Measurements from ENCODE around the gene KCNMB1.
A peak's percentile ranks its signal among the peaks of the same experiment; 100 is the strongest.
"Not testable (repeated sequence)": the region's sequence is repeated elsewhere in the genome, so short reads cannot be mapped to it uniquely, and the experiment has no call there.

KCNMB1 gene

DNA sequence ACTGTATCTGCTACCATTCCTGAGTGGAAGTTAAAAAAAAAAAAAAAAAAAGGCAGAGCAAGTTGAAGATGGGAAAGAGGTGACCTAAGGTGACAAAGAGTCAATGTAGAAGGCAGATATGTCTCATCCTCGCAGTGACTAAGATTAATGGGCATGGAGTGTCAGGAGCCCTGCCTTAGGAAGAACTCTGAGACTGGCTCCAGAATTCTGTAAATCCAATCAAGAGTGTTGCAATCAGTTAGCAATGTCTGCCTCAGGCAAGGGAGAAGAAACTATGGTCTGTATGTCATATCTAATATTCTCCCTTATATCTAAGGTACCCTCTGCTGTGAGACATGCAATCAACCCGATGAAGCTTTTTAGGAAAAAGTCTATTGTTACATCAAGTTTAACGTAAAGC is 24.7 kb upstream of the KCNMB1 start:
- no peak for DNase-seq

DNA sequence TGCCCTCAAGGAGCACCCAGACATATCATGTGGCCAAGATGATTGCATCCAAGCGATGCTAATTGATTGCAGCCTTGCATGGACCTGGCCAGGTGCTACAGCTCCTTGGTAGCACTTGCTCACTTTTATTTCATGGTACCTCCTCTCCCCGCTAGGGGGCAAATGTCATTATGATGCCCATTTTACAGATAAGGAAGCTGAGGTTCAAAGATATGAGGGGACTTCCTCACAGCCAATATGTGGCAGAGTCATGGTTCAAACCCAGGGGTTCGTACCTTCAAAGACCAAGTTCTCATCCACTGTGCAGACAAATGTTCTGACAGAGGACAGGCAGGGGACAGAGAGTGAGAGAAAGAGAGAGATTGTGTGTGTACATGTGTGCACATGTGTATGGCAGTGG is 21.9 kb upstream of the KCNMB1 start:
- DNase-seq = peak; percentile 37

DNA sequence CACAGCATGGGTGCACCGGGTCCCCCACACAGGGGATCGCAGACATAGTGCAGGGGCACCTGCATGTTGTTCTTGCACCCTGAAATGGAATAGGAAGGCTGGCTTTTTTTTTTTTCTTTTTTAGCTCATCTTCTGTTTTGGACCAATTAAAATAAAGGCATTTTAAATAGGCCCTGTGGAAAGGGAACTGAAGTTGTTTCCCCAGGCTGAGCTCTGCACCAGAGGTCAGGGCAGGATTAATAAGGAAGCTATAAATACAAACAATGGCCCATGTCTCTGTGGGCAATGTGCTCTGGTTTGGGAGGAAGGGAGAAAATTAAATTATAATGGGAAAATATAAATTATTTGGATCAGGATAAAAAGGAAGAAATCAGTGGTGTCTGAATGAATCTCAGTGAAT is 21.2 kb upstream of the KCNMB1 start:
- no peak for DNase-seq

DNA sequence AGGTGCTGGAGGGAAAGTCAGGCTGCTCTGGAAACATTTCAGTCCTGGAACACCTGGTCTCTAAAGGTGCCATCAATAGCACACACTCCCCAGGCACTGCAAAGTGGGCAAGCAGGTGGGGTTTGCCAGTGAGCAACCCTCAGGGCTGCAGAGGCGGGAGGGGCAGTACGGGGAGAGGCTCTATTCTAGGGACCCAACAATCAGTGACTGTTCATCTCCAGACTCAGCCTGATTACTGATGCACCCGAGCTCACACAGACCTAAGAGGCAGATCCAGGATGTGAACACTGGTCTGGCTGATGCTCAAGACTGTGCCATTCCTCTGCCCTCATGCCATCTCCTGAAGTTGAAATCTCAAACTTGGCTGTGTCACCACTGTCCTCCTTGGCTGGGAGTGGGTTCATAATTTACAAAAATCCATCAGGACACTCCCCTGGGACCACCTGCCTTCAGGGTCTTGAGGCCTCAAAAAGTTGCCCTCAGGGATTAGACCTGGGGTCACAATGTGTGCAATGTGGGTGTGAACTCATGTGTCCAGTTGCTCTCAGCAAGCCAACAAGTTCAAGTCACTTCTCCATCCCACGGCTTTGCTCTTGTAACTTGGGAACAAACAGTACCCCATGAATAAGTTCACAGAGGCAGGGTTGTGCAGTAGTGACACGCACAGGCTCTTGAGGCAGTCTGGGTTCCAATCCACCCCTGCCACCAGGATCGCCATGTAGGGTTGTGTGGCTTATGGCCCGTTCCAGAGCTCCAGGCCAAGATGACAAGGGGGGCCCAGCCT is 19.9 kb upstream of the KCNMB1 start:
- DNase-seq = no peak

DNA sequence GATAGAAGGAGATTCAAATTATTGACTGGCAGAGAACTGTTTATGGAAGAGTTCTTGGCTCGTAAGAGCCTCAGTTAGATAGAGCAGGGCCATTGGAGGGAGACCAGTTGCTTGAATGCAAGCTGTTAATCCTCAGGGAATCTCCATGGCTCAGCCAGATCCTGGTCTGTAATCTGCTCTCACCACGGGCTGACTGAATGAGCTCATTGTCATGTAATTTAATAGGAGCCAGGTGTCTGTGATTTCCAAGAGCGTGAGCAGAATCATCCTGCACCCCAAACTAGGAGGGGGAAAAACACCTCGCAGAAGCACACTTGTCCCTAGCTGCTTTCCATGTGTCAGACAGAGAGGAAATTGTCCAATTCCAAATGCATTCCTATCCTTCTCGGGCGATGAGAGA is 19.1 kb upstream of the KCNMB1 start:
- DNase-seq = no peak

DNA sequence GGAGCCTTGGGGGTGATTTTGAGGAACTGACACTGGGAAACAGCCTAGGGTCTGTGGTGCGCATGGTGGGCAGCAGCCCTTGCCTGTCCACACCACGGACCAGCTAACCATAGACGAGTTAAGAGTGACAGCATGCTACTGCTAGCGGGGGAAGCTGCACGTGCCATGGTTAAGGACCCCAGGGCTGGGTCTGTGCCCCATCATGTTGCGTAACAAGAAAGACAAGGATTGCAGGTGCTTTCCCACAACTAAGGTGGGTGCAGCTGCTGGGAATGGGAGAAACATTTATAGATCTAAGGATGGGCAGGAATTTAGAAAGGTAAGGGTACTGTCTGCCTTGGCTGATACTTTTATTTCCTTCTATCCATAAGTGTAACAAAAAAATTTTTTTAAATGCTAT is 17.9 kb upstream of the KCNMB1 start:
- no peak for DNase-seq

DNA sequence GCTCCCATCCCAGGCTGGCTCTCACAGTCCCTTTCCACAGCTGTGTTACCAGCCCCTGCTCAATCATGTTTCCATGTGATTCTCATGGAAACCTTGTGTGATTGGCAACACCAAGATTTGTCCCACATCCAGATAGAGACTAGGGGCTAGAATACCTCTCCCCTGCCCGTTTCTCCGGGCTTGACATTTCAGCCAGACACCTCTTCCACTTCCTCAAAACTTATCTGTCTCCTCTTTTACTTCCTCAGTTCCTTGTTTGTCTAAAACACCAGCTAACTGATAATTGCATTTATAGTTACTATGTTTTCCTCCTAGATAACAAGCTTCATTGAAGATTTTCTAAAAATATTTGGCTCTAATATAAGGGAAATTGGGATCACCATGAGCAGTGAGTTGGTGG is 16.6 kb upstream of the KCNMB1 start:
- DNase-seq = no peak

DNA sequence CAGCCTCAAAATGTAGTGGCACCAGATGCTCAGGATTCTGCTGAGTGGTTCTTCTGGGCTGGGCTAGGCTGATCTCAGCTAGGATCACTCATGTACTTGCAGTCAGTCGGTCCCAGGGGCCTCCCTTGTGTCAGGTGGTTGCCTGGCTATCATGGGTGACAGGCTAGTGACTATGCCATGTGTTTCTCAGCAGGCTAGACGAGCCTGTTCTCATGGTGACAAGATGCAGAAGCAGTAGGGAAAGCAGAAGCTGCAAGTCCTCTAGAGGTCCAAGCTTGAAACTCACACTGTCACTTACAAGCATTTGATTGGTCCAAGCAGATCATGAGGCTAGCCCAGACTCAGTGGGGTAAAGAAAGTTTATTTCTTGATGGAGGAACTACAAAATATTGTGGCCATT is 15.2 kb upstream of the KCNMB1 start:
- peak; percentile 9 for DNase-seq

DNA sequence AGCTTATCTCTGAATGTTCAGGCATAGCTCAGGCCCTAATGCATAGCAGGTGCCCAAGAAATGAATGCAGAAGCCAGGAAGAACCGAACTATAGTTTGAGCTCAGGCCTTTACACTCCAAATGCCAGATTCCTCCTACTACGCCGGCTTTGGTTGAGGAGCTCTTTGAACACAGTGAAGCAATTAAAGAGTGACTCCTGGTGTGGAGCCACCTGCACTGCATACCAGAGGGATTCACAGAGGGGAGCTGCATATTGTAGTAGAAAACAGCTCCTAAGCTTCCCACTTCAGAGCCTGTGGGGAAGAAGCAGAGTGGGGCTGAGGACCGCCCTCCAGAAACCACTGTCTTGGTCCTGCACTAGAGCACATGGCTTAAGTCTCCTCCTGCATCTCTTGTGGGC is 14.5 kb upstream of the KCNMB1 start:
- DNase-seq = no peak

DNA sequence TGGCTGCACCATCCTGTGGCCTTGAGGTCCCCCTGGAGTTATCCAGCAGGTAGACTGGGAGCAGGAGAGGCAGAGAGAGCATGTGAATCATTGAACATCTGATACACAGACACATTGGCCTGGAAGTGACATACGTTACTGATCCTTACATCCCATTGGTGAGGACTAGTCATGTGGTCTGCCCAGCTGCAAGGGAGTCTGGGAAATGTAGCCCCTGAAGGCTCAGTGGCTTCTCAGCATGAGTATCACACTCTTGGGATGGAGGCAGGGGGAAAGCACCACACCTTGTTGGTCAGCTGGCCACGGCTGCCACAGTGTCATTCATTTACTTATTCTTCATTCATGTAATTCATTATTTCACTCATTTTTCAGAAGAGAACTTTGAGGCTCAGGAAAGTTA is 13.3 kb upstream of the KCNMB1 start:
- no peak for DNase-seq

DNA sequence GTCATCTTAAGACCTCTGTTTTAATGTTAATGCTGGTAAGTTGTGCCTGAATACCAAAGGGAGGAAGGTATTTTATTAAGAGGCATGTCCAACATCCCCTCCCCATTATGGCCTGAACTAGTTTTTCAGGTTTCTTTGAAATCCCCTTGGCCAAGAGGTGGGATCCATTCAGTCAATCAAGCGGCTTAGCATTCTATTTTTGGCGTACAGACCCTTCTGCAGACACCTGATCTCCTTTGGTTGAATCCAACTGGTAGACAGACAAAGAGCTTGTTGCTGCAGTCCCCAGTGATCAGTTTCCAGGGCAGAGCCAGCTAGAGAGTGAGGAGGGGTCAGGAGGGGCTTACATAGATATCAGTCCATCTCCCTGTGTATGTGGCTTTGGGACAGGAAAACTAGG is 7.9 kb upstream of the KCNMB1 start:
- no peak for DNase-seq

DNA sequence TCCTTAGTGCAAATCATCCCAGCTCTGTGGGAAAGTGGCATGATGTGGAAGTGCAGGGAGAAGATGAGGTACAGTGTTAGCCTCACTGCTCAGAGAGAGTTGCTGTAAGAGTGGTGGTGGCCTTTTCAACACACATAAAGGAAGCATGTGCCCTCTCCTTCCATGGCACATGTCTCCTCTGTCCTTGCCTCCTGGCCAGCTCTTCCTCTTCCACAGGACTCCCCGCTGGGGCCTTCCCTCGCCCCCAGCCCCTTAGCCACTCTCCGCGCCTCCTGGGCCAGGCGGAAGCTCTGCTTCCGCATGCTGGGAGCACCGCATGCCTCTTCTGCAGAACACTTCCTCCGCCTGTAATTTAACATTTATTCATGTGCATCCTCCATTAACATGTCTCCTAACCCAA is 4.8 kb upstream of the KCNMB1 start:
- DNase-seq = no peak

DNA sequence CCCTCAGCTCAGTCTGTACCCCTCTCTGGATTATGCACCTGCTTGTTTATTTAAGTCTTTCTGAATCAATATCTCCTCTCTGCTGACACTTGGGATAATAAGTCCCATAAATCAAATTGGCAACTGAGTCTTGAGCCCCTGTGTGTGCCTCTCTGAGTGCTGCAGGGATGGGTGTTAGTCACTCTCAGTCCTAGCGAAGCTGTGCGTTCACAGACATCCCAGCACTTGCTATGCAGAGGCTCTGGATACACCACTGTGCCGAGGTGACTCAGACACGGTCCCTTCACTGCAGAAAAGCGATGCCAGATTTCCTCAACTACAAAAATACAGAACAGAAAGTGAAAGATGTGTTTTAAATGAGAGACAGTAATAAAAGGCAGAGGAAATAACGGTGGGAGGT is 4.1 kb upstream of the KCNMB1 start:
- DNase-seq = peak; percentile 33

DNA sequence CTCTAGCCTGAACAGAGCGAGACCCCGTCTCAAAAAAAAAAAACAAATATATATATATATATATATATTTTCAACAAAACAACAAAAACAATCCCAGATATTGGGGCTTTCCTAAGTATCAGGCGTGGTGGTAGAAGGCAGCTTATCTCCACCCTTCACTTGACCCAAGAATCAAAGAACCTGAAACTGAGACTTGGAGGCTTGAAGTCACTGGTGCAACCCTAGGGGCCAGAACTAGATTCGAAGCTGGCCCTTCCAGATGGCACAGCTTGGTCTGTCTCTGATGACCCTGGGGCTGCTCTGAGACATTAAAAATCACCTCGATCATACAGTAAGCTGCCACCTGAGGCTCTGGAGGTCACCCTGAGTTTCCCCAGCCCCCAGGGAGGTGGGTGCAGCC is 1.3 kb upstream of the KCNMB1 start:
- no peak for DNase-seq

DNA sequence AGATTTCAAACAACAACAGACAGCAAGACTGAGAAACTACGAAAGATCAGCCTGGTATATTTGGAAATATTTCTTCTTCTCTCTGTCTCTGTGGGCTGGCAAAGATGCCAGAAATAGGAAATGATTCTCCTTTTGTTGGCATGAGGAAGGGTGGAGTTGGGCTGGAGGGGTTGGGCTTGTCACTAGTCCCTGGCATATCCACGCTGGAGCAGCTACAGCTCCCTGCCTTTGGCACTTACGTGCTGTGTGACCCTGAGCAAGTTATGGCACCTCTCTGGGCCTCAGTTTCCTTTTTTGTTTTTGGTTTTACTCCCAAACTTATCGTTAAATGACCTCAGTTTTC is 354 bp upstream of the KCNMB1 start:
- no peak for DNase-seq

DNA sequence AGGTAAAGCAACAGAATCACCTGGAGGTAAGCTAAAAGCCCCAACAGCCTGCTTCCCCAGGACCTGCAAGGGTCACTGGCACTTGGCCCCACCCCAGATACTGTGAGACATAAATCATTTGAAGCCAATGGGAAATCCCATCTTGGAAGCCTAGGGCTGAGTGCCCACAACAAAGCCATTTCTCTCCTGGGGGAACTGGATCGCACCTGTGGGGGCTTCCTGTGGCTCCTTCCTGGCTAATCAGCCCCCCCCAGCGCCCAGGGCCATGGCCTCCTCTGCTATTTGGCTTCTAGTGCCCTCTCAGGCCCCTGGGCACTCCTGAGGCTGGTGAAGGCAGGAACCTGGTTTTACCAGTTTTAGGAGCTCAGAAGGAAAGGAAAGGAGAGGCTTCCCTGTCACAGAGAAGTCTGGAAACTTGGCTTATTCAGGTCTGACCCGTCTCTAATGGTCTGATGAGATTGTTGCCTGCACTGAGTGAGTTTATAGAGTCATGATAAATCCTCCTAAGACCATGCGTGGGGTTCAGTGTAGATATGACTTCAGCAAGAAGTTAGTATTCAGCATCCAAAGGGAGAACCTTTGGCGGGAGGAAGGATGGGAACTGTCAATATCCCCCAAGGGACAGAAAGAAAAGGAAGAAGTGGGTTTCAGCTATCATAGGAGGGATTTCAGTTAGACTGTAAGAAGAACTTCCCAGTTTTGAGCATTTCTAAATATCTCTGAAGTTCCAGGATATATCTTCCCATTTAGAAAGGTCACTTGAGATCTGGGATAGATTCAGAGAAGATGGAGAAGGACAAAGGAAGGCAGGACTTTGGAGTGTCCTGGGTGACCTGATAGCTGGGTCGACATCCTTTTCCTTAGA is 1.2 kb downstream of the KCNMB1 start:
- DNase-seq = no peak

DNA sequence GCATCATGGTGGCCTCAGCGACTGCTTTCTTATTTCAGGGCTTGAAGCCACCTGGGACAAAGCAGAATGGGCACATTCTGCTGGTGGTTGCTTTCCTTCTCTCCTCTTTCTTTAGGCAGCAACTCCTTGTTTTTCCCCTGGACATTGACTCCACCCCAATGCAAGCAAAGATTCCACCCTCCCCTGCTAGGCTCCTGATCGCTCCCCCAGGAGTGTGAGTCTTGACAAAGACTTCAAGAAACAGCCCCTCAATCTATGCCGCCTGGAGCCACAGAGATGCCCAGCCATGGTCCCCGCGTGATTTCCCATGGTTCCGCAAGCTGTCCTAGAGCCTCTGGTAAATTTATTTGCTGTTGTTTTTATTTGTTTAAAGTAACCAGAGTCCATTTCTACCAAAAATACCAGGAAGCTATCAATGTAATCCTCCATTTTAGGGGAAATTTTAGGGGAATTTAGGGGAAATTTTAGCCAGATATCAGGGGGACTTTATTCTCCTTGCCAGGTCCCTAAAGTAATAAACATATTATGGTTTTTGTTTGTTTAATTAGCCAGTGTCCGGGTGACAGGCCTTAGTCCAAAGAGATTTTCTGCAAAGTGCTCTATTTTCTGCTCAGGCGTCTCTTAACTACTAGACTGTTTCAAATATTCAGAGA is 2.3 kb downstream of the KCNMB1 start:
- DNase-seq = no peak

DNA sequence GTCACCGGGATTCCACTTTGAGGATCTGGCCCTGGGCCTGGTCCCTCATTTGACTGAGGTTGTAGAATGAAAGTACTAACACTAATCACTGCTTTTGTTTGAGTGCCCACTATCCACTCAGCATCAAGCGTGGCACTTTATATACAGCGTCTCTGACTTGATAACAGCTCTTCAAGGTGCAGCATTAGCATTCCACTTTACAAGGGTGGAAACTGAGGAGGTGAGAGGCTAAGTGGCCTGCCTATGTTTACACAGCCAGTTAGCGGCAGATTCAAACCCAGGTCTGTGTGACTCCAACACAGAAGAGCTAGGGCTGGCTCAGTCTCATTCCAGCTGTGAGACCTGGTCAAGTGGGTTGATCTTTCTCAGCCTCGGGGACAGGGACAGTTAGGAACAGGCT is 5.9 kb downstream of the KCNMB1 start:
- no peak for DNase-seq

DNA sequence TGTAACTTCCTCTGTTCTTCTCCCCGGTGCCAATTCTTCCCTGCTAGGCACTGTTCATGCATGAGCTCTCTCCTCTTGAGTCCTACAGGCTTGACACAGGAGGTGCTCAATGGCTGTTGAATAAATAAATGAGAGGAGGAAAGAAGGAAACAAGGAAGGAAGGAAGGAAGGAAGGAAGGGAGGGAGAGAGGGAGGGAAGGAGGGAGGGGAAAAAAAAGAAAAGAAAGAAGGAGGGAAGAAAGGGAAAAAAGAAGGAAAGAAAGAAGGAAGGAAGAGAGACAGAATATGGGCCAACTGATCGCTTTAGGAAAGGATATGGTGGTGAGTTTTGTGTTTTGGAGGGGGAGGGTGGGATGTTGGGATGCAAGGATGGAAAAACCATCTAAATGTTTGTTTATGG is 6.4 kb downstream of the KCNMB1 start:
- DNase-seq = no peak

DNA sequence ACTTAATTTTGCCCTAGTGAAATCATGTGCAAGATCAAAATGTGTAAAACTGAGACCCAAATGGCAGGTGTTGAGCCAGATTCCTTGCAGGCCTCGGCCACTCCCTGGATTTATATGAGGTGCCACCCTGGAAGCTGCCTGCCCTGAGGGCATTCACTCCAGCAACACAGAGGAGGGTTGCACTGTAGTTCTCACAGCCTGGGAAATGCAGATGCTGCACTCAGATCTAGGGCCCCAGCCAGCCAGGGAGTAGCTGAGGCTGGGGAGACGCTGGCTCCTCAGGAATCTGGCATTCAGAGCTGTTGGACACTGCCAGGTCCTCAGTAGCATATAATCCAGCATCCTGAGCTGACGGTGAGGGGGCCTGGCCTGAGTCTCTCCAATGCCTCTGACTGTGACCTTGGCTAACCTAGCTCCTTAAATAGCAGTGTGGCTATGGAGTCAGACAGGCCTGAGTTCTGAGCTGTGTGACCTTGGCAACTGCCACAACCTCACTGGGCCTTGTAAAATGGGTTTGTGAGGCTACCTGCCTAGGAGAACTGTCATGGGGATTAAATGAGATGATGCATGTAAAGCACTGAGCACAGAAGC is 8.7 kb downstream of the KCNMB1 start:
- no peak for DNase-seq

DNA sequence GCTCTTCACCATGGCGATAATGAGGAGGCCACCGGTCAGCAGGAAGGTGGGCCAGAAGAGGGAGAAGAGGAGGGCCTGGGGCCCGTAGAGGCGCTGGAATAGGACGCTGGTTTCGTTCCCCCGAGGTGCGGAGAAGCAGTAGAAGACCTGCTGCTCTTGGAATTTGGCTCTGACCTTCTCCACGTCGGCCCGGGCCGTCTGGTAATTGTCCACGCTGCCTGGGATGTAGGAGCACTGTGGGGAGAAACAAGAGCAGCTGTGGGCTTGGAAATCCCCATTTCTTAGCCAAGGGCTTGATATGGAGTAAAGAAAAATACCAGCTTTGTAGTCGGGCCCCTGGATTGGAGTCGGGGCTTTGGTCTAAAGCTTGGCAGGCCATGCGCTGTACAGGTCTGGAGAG is 10.4 kb downstream of the KCNMB1 start:
- DNase-seq = no peak

DNA sequence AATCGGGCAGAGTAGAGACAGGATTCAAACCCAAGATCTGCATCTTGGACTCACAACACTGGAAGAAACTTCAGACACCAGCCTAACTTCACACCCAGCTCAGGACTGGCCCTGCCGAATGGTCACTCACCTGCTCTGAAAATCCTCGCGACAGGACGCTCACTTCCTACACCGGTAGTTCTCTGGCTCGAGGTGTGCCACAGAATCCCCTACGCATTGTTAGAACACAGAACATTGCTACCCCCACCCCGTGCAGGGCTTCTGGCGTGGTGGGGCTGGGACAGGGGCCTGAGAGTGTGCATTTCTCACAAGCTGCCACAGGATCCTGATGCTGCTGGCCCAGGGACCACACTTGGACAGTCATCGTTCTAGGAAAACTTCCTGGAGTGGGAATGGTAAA is 12.1 kb downstream of the KCNMB1 start:
- no peak for DNase-seq

DNA sequence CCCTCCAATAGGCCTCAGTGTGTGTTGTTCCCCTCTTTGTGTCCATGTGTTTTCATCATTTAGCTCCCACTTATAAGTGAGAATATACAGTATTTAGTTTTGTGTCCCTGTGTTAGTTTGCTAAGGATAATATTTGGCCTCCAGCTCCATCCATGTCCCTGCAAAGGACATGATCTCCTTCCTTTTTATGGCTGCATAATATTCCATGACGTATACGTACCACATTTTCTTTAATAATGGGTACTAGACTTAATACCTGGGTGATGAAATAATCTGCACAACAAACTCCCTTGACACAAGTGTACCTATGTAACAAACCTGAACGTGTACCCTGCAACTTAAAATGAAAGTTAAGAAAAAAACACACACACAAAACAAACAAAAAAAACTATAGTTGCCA is 12.6 kb downstream of the KCNMB1 start:
- DNase-seq = not testable (repeated sequence)

DNA sequence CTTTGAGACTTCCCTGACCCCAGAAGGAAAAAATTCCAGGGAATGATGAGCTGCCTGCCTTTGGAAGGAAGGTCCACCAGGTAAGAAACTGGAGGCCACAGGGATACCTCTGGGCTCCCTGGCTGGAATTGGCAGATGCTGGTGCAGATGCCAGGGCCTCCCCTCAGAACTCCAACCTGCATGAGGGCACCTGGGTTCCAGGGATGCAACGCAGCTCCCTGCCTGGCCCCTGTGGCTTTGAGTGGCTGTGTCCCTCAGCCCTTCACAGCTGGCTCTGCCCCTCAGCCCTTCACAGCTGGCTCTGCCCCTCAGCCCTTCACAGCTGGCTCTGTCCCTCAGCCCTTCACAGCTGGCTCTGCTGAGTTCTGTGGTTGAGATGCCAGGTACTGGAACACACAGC is 13.9 kb downstream of the KCNMB1 start:
- DNase-seq = no peak
